ENCODE results near the gene ASCL3.

The ASCL3 gene

GRCh38 chr11:8963569-8964323 is 20.9 kb upstream of the ASCL3 start:
- H3K36me3 ChIP-seq (ENCODE audit: control insufficient read depth, low read length): peaks cover 13% of the 10 kb centered on the region
- no peak for TF ChIP-seq CTCF (IDR thresholded peaks at IDR 0.05; ENCODE audit: low read depth, low read length, poor library complexity, severe bottlenecking)
- no peak for TF ChIP-seq EZH2phosphoT487 (IDR thresholded peaks at IDR 0.05; ENCODE audit: borderline replicate concordance, low read length)
- H3K9me2 ChIP-seq (replicated peaks; ENCODE audit: control insufficient read depth, low read length): no peaks in the 10 kb centered on the region
- H3K79me2 ChIP-seq (ENCODE audit: control insufficient read depth, low read length): peaks cover 59% of the 10 kb centered on the region
- 0 out of 2 replicates have a peak, but pooled peaks cover 3% of the 10 kb centered on the region for H4K20me1 ChIP-seq (ENCODE audit: control insufficient read depth, insufficient read depth, low read depth, low read length)
- no peaks in the 10 kb centered on the region for H3K27me3 ChIP-seq (ENCODE audit: control insufficient read depth, low read length)
- H3K4me3 ChIP-seq (ENCODE audit: low read length): peak overlapping the region; percentile 77
- peak overlapping the region; percentile 80 for H3K4me2 ChIP-seq (ENCODE audit: low read length)
- H3K4me1 ChIP-seq (ENCODE audit: control insufficient read depth, low read length): peaks cover 25% of the 10 kb centered on the region
- H3F3A ChIP-seq (ENCODE audit: control insufficient read depth, insufficient read depth): no peaks in the 10 kb centered on the region; the same call in 1 of the 2 replicates
- no peaks in the 10 kb centered on the region for H3K9me3 ChIP-seq (ENCODE audit: control insufficient read depth, insufficient read depth, low read length)
- peak overlapping the region; percentile 45 for H3K27ac ChIP-seq (ENCODE audit: low read depth, low read length)

DNA sequence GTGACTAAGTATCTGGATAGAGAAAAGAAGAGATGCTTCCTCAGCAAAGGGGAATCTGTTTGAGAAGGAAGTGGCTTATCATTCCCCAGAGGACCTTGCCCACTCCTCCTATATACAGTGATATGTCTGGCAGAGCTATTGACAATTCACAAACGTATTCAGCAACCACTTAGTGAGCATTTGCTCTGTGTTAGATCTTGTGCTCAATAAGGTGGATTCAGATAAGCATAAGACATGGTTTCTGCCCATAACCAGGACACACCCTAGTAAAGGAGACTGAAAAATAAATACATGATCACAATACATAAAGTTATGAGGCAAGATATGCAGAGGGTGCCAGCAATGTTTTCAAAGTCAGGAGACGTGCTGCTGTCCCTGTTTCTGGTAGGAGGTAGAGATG is 20.0 kb upstream of the ASCL3 start:
- Histone ChIP-seq H3K27me3 (ENCODE audit: control insufficient read depth, low read length) (no peaks in the 10 kb centered on the region), H3K36me3 (ENCODE audit: control insufficient read depth, low read length) (peaks cover 13% of the 10 kb centered on the region), H3K4me1 (ENCODE audit: control insufficient read depth, low read length) (peaks cover 25% of the 10 kb centered on the region), H3K9me3 (ENCODE audit: control insufficient read depth, insufficient read depth, low read length) (no peaks in the 10 kb centered on the region), H3K9me2 (replicated peaks; ENCODE audit: control insufficient read depth, low read length) (no peaks in the 10 kb centered on the region), H3K4me3 (ENCODE audit: low read length) (peak overlapping the region; percentile 77), H3K27ac (ENCODE audit: low read depth, low read length) (no peak overlapping the region), H3K79me2 (ENCODE audit: control insufficient read depth, low read length) (peaks cover 62% of the 10 kb centered on the region), H3K4me2 (ENCODE audit: low read length) (peak overlapping the region; percentile 80), H4K20me1 (ENCODE audit: control insufficient read depth, insufficient read depth, low read depth, low read length) (0 out of 2 replicates have a peak, but pooled peaks cover 3% of the 10 kb centered on the region), H3F3A (ENCODE audit: control insufficient read depth, insufficient read depth) (no peaks in the 10 kb centered on the region; the same call in 1 of the 2 replicates)
- TF ChIP-seq EZH2phosphoT487 (IDR thresholded peaks at IDR 0.05; ENCODE audit: borderline replicate concordance, low read length) (no peak), CTCF (IDR thresholded peaks at IDR 0.05; ENCODE audit: low read depth, low read length, poor library complexity, severe bottlenecking) (no peak)

GRCh38 chr11:8961401-8961800 is 18.6 kb upstream of the ASCL3 start:
- Histone ChIP-seq H3K79me2 (ENCODE audit: control insufficient read depth, low read length) (peaks cover 62% of the 10 kb centered on the region), H4K20me1 (ENCODE audit: control insufficient read depth, insufficient read depth, low read depth, low read length) (0 out of 2 replicates have a peak, but pooled peaks cover 3% of the 10 kb centered on the region), H3K27me3 (ENCODE audit: control insufficient read depth, low read length) (no peaks in the 10 kb centered on the region), H3K4me3 (ENCODE audit: low read length) (no peak overlapping the region), H3K36me3 (ENCODE audit: control insufficient read depth, low read length) (peaks cover 17% of the 10 kb centered on the region), H3K9me3 (ENCODE audit: control insufficient read depth, insufficient read depth, low read length) (no peaks in the 10 kb centered on the region), H3K27ac (ENCODE audit: low read depth, low read length) (no peak overlapping the region), H3K4me2 (ENCODE audit: low read length) (no peak overlapping the region), H3F3A (ENCODE audit: control insufficient read depth, insufficient read depth) (no peaks in the 10 kb centered on the region; the same call in 1 of the 2 replicates), H3K9me2 (replicated peaks; ENCODE audit: control insufficient read depth, low read length) (no peaks in the 10 kb centered on the region), H3K4me1 (ENCODE audit: control insufficient read depth, low read length) (peaks cover 25% of the 10 kb centered on the region)
- no peak for TF ChIP-seq CTCF (IDR thresholded peaks at IDR 0.05; ENCODE audit: low read depth, low read length, poor library complexity, severe bottlenecking)
- TF ChIP-seq EZH2phosphoT487 (IDR thresholded peaks at IDR 0.05; ENCODE audit: borderline replicate concordance, low read length): no peak
